ENCODE results near the gene RIMBP2.
"Not testable (repeated sequence)": the region's sequence is repeated elsewhere in the genome, so short reads cannot be mapped to it uniquely, and the experiment has no call there.

Gene RIMBP2

DNA sequence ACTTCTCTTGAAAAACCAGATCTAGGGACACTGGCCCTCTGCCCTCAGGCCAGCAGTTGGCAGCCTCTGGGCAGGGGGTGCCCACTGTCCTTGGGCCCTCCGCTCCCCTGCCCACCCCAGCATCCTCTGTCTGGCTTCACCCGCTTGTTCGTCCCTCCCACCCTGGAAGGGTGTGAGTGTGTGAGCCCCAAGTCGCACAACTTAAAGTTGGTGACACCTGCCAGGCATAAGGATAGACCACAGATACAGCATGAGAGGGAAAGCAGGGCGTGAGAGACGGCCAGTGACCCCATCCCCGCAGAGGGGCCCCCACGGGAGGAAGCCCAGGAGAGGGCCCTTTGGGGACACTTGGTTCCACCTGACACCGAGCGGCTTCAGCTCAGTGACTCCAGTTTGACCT lies 23.5 kb upstream of the RIMBP2 start:
- TF ChIP-seq CTCF (IDR thresholded peaks at IDR 0.05; ENCODE audit: control insufficient read depth, insufficient read depth, low read depth, low read length, missing control alignments): no peak
- DNase-seq (ENCODE audit: low read depth): no peak
- H3K4me3 ChIP-seq (ENCODE audit: control insufficient read depth, low read depth, low read length): no peak overlapping the region

DNA sequence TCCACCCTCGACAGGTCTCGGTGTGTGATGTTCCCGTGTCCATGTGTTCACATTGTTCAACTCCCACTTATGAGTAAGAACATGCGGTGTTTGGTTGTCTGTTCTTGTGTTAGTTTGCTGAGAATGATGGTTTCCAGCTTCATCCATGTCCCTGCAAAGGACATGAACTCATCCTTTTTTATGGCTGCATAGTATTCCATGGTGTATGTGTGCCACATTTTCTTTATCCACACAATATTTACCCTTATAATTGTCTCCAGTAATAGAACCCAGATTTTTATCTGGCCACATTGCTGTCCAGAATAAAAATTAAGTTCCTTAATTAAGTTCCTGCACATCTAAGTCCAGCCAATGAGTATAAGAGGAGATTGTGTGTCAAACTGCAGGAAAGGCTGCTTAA lies 22.3 kb upstream of the RIMBP2 start:
- not testable (repeated sequence) for H3K4me3 ChIP-seq (ENCODE audit: control insufficient read depth, low read depth, low read length); DNase-seq (ENCODE audit: low read depth)

DNA sequence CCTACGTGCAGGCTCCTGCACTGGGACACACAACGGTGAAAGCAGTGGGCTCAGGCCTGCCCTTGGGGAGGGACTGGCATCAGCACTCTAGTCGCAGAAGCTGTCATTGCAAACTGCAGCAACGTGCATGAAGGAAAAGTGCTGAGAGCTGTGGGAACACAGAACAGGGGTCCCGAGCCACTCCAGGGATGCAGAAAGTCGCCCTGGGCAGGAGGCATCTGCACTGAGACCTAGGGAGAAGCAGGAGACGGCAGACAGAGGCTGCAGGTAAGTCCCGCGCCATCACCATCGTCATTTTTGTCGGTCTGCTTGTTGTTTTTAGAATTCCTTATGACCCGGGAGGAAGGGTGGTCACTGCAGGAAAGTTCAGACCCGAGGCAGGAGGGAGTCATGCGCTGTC lies 21.6 kb upstream of the RIMBP2 start:
- no peak for DNase-seq (ENCODE audit: low read depth)
- TF ChIP-seq CTCF (IDR thresholded peaks at IDR 0.05; ENCODE audit: control insufficient read depth, insufficient read depth, low read depth, low read length, missing control alignments): no peak
- no peak overlapping the region for H3K4me3 ChIP-seq (ENCODE audit: control insufficient read depth, low read depth, low read length)

GRCh38 chr12:130729344-130729743 lies 13.2 kb upstream of the RIMBP2 start:
- no peak for DNase-seq (ENCODE audit: low read depth)
- TF ChIP-seq CTCF (IDR thresholded peaks at IDR 0.05; ENCODE audit: control insufficient read depth, insufficient read depth, low read depth, low read length, missing control alignments): no peak
- no peak overlapping the region for H3K4me3 ChIP-seq (ENCODE audit: control insufficient read depth, low read depth, low read length)

DNA sequence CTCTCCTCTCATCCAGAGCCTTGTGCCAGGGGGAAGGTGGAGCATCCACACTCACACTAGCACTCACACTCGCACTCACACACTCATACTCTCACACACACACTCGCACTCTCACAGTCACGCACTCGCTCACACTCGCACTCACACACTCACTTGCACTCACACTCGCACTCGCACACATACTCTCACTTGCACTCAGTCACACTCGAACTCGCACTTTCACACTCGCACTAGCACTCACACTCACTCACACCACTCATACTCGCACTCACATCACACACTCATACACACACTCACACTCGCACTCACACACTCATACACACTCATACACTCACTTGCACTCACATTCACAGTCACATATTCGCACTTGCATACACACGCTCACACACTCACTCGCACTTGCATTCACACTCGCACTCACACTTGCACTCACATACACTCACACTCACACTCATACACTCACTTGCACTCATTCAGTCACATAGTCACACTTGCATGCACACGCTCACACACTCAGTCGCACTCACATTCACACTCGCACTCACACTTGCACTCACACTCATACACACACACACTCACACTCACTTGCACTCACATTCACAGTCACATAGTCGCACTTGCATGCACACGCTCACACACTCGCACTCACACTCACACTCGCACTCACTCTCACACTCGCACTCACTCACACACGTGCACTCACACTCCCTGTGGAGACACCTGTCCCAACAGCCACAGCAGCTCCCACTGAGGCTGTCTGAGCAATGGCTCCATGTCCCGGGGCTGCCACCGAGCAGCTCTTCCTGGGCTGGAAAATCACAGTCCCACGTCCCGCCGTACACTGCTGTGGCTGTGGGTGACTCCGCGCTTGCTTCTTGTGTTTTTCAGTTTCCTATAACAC lies 12.3 kb upstream of the RIMBP2 start:
- no peak for DNase-seq (ENCODE audit: low read depth)
- H3K4me3 ChIP-seq (ENCODE audit: control insufficient read depth, low read depth, low read length): no peak overlapping the region
- TF ChIP-seq CTCF (IDR thresholded peaks at IDR 0.05; ENCODE audit: control insufficient read depth, insufficient read depth, low read depth, low read length, missing control alignments): no peak

DNA sequence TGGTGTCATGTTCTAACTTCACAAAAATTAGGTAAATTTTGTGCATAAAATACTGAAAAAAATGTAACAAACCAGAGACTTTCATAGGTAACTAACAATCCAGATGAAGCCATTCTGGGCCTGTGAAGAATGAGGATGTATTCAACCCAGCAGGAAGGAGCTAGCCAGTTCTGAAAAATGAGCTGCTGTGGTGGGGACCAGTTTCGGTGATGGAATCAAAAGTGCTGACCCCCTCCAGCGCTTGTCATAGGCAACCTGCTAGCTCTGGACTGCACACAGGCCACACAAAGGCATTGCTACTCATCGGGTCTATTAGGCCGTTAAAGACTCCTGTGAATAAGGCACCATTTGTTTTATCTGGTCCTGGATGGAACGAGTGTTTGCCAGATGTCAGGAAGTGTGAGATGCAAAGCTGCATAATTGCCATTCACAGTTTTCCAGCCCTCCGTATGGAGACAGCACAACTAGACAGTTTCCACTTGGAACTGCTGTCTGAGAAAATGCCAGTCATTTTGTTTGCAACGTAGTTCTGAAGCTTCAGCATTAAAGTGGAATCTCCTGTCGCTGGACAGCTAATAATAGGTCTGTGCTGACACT lies 3.3 kb upstream of the RIMBP2 start:
- no peak overlapping the region for H3K4me3 ChIP-seq (ENCODE audit: control insufficient read depth, low read depth, low read length)
- TF ChIP-seq CTCF (IDR thresholded peaks at IDR 0.05; ENCODE audit: control insufficient read depth, insufficient read depth, low read depth, low read length, missing control alignments): no peak
- no peak for DNase-seq (ENCODE audit: low read depth)

DNA sequence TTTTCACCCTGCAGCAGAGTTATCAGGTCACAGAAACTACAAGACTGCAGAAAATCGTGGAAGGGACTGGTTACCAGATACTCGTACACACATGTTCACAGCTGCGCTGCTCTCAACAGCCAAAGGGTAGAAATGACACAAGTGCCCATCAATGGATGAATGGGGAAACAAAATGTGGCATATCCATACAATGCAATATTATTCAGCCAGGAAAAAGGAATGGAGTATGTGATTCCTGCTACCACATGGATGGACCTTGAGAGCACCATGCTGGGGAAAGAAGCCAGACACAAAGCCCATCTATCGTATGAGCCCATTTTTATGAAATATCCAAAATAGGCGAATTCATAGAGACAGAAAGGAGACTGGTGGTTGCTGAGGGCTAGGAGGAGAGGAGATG lies 1.7 kb upstream of the RIMBP2 start:
- no peak for DNase-seq (ENCODE audit: low read depth)
- no peak for TF ChIP-seq CTCF (IDR thresholded peaks at IDR 0.05; ENCODE audit: control insufficient read depth, insufficient read depth, low read depth, low read length, missing control alignments)
- H3K4me3 ChIP-seq (ENCODE audit: control insufficient read depth, low read depth, low read length): no peak overlapping the region

Data from AG09309 (cell line).